ENCODE data around the gene DTX3. TPM values are rescaled to one million over a fixed set of nuclear protein-coding genes. Genes with fewer than 3 reads are reported as not detected.

DTX3 gene
- polyA plus RNA-seq, 1 donor from 2014 or later: 141 TPM

- no peaks in the 10 kb centered on the region for H3K79me2 ChIP-seq (replicated peaks; ENCODE audit: insufficient read depth, low read length)
- H3K36me3 ChIP-seq (ENCODE audit: insufficient read depth, low read length): peaks cover 14% of the 10 kb centered on the region
- no peaks in the 10 kb centered on the region for H4K20me1 ChIP-seq (ENCODE audit: insufficient read depth)
- TF ChIP-seq EZH2 (IDR thresholded peaks at IDR 0.05; ENCODE audit: borderline replicate concordance, insufficient read depth, low read length, poor library complexity, severe bottlenecking): no peak
- TF ChIP-seq TAF1 (IDR thresholded peaks at IDR 0.05; ENCODE audit: low read depth): no peak
- TF ChIP-seq REST (IDR thresholded peaks at IDR 0.05; ENCODE audit: borderline replicate concordance): no peak
- no peak for TF ChIP-seq MXI1 (conservative IDR thresholded peaks at IDR 0.05; ENCODE audit: poor library complexity, severe bottlenecking)
- no peak for TF ChIP-seq RAD21 (conservative IDR thresholded peaks at IDR 0.05)
- no peak for TF ChIP-seq POLR2AphosphoS5 (IDR thresholded peaks at IDR 0.05)
- TF ChIP-seq CTCF (IDR thresholded peaks at IDR 0.05; ENCODE audit: poor library complexity, severe bottlenecking): no peak
- TF ChIP-seq EP300 (conservative IDR thresholded peaks at IDR 0.05; ENCODE audit: poor library complexity, severe bottlenecking): no peak
- TF ChIP-seq SMC3 (conservative IDR thresholded peaks at IDR 0.05; ENCODE audit: poor library complexity): no peak
- no peak overlapping the region for H3K27ac ChIP-seq (ENCODE audit: low read length)
- no peaks in the 10 kb centered on the region for H3F3A ChIP-seq (ENCODE audit: insufficient read depth, low read length, poor library complexity, severe bottlenecking)
- H3K4me3 ChIP-seq (ENCODE audit: low read length): no peak overlapping the region
- no peak overlapping the region for H3K4me2 ChIP-seq (ENCODE audit: low read length)
- peaks cover 81% of the 10 kb centered on the region for H3K27me3 ChIP-seq (ENCODE audit: insufficient read depth, low read depth, low read length)
- no peak overlapping the region for H2AFZ ChIP-seq (ENCODE audit: low read depth, low read length)
- H3K9ac ChIP-seq (ENCODE audit: low read length): no peak overlapping the region
- H3K9me3 ChIP-seq (ENCODE audit: low read length): no peaks in the 10 kb centered on the region
- H3K9me2 ChIP-seq (ENCODE audit: insufficient read depth, low read length): no peaks in the 10 kb centered on the region
These were observed 20.8 kb downstream of the DTX3 start for GRCh38 chr12:57625261-57626032.

- no peak overlapping the region for H3K27ac ChIP-seq (ENCODE audit: low read length)
- H3K27me3 ChIP-seq (ENCODE audit: insufficient read depth, low read depth, low read length): peaks cover 80% of the 10 kb centered on the region
- H3K79me2 ChIP-seq (replicated peaks; ENCODE audit: insufficient read depth, low read length): peaks cover 7% of the 10 kb centered on the region
- no peak overlapping the region for H3K4me3 ChIP-seq (ENCODE audit: low read length)
- H3K36me3 ChIP-seq (ENCODE audit: insufficient read depth, low read length): peaks cover 14% of the 10 kb centered on the region
- H3K9ac ChIP-seq (ENCODE audit: low read length): no peak overlapping the region
- no peak overlapping the region for H2AFZ ChIP-seq (ENCODE audit: low read depth, low read length)
- TF ChIP-seq EZH2 (IDR thresholded peaks at IDR 0.05; ENCODE audit: borderline replicate concordance, insufficient read depth, low read length, poor library complexity, severe bottlenecking) (no peak), SMC3 (conservative IDR thresholded peaks at IDR 0.05; ENCODE audit: poor library complexity) (no peak), POLR2AphosphoS5 (IDR thresholded peaks at IDR 0.05) (no peak), EP300 (conservative IDR thresholded peaks at IDR 0.05; ENCODE audit: poor library complexity, severe bottlenecking) (no peak), MXI1 (conservative IDR thresholded peaks at IDR 0.05; ENCODE audit: poor library complexity, severe bottlenecking) (no peak), TAF1 (IDR thresholded peaks at IDR 0.05; ENCODE audit: low read depth) (no peak), RAD21 (conservative IDR thresholded peaks at IDR 0.05) (no peak), REST (IDR thresholded peaks at IDR 0.05; ENCODE audit: borderline replicate concordance) (no peak), CTCF (IDR thresholded peaks at IDR 0.05; ENCODE audit: poor library complexity, severe bottlenecking) (no peak)
- no peak overlapping the region for H3K4me2 ChIP-seq (ENCODE audit: low read length)
- H3F3A ChIP-seq (ENCODE audit: insufficient read depth, low read length, poor library complexity, severe bottlenecking): no peaks in the 10 kb centered on the region
- H3K9me2 ChIP-seq (ENCODE audit: insufficient read depth, low read length): no peaks in the 10 kb centered on the region
- H3K9me3 ChIP-seq (ENCODE audit: low read length): no peaks in the 10 kb centered on the region
- H4K20me1 ChIP-seq (ENCODE audit: insufficient read depth): no peaks in the 10 kb centered on the region
These were observed 21.7 kb downstream of the DTX3 start for GRCh38 chr12:57626111-57626920.
